Measurements from ENCODE around the gene PTPN2.

- TF ChIP-seq CTCF (IDR thresholded peaks at IDR 0.05), result no peak
- TF ChIP-seq POLR2A (IDR thresholded peaks at IDR 0.05), result no peak
Observed at GRCh38 chr18:12750076-12750714, 133.8 kb downstream of the PTPN2 start.
